HUES6 (cell line): Measurements from ENCODE around the gene SUMO3.

Experiments used
- H3K27ac ChIP-seq: 2 replicates; pipeline ENCODE4 v1.7.0; 2013; ENCODE audit warnings: low read depth, mild to moderate bottlenecking, low read length, inconsistent platforms
- H3K27me3 ChIP-seq: 2 replicates; pipeline ENCODE4 v1.6.1; 2013; ENCODE audit warnings: low read length; ENCODE audit not compliant: control insufficient read depth, insufficient read depth
- H3K36me3 ChIP-seq: 2 replicates; pipeline ENCODE4 v1.6.1; 2013; ENCODE audit warnings: low read length; ENCODE audit not compliant: control insufficient read depth, insufficient read depth
- H3K4me1 ChIP-seq: 2 replicates; pipeline ENCODE4 v1.6.1; 2013; ENCODE audit warnings: low read length; ENCODE audit not compliant: control insufficient read depth, insufficient read depth
- H3K4me3 ChIP-seq: 2 replicates; pipeline ENCODE4 v1.5.1; 2013; ENCODE audit warnings: low read depth, low read length
- H3K9ac ChIP-seq: one replicate; pipeline ENCODE4 v1.6.1; 2013; ENCODE audit warnings: mild to moderate bottlenecking, low read length
- H3K9me3 ChIP-seq: 2 replicates; pipeline ENCODE4 v1.6.1; 2013; ENCODE audit warnings: low read depth, low read length; ENCODE audit not compliant: control insufficient read depth, insufficient read depth

The SUMO3 gene

DNA sequence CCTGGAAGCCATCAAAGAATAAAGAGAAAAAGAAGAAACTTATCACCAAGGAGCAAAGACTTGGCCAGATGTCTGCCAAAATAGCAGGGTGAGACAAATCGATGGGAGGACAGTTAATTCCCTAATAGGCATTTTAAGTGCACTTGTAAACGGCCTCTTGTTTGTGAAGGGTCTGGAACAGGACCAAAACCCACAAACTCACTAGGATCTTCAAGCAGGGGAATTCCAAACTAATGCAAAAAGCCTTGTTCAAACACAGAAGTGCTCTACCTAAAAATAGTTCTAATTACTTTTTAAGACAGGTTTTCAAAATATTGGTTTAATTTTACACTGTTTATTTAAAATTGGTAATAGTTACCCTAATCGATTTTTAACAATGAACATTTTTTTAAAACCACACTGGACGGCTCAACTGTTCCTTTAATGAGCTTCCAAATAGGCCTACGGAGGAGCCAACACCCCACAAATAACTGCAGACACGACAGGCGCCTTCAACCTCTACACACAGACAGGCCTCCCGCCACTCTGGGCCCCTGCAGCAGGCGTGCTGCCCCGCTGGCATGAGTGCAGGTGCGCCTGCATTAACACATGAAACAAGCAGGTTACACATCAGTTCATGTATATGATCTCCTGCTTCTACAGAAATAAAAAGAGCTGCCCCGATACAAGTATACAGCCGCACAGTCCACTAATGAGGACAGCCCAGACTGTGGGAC is 32.1 kb downstream of the SUMO3 start:
- Histone ChIP-seq H3K9me3 (peaks cover 6% of the 10 kb centered on the region; the same call in 1 of the 2 replicates), H3K27me3 (no peaks in the 10 kb centered on the region), H3K9ac (no peak overlapping the region), H3K4me3 (no peak overlapping the region), H3K36me3 (peaks cover 65% of the 10 kb centered on the region), H3K27ac (no peak overlapping the region), H3K4me1 (no peaks in the 10 kb centered on the region; the same call in 1 of the 2 replicates)

DNA sequence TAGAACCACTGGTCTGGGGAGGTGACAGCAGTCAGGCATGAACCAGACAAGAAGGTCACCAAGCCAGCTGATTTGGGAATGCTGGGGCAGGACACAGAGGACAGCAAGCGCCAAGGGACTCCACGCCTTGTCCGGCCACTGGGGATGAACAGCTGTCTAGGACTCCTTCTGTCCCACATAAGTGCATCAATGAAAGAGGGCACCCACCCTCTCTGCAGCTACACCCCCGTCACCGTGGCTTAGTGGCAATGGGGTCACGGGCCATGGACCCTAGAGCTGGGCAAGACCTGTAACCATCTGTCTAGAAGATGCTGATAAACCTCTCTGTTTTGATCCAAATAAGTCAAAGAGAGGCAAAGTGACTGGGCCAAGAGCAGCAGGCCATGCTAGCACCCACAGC is 33.1 kb downstream of the SUMO3 start:
- Histone ChIP-seq H3K4me3 (no peak overlapping the region), H3K9ac (no peak overlapping the region), H3K9me3 (peaks cover 6% of the 10 kb centered on the region; the same call in 1 of the 2 replicates), H3K27ac (no peak overlapping the region), H3K27me3 (no peaks in the 10 kb centered on the region), H3K4me1 (no peaks in the 10 kb centered on the region; the same call in 1 of the 2 replicates), H3K36me3 (peaks cover 63% of the 10 kb centered on the region)

- H3K9me3 ChIP-seq: peaks cover 6% of the 10 kb centered on the region; the same call in 1 of the 2 replicates
- H3K4me1 ChIP-seq: no peaks in the 10 kb centered on the region; the same call in 1 of the 2 replicates
- H3K27ac ChIP-seq: no peak overlapping the region
- no peak overlapping the region for H3K4me3 ChIP-seq
- no peak overlapping the region for H3K9ac ChIP-seq
- H3K36me3 ChIP-seq: peaks cover 71% of the 10 kb centered on the region
- no peaks in the 10 kb centered on the region for H3K27me3 ChIP-seq
Observed at GRCh38 chr21:44783020-44783696, 34.7 kb downstream of the SUMO3 start.

GRCh38 chr21:44780767-44781459 is 36.9 kb downstream of the SUMO3 start:
- Histone ChIP-seq H3K36me3 (peaks cover 71% of the 10 kb centered on the region), H3K4me1 (no peaks in the 10 kb centered on the region; the same call in 1 of the 2 replicates), H3K27me3 (no peaks in the 10 kb centered on the region), H3K9me3 (peaks cover 6% of the 10 kb centered on the region; the same call in 1 of the 2 replicates), H3K4me3 (no peak overlapping the region), H3K27ac (no peak overlapping the region), H3K9ac (no peak overlapping the region)

- Histone ChIP-seq H3K27me3 (no peaks in the 10 kb centered on the region), H3K36me3 (peaks cover 74% of the 10 kb centered on the region), H3K9ac (no peak overlapping the region), H3K4me1 (no peaks in the 10 kb centered on the region; the same call in 1 of the 2 replicates), H3K4me3 (no peak overlapping the region), H3K9me3 (peaks cover 6% of the 10 kb centered on the region; the same call in 1 of the 2 replicates), H3K27ac (no peak overlapping the region)
Observed at GRCh38 chr21:44780137-44780502, 37.7 kb downstream of the SUMO3 start.

DNA sequence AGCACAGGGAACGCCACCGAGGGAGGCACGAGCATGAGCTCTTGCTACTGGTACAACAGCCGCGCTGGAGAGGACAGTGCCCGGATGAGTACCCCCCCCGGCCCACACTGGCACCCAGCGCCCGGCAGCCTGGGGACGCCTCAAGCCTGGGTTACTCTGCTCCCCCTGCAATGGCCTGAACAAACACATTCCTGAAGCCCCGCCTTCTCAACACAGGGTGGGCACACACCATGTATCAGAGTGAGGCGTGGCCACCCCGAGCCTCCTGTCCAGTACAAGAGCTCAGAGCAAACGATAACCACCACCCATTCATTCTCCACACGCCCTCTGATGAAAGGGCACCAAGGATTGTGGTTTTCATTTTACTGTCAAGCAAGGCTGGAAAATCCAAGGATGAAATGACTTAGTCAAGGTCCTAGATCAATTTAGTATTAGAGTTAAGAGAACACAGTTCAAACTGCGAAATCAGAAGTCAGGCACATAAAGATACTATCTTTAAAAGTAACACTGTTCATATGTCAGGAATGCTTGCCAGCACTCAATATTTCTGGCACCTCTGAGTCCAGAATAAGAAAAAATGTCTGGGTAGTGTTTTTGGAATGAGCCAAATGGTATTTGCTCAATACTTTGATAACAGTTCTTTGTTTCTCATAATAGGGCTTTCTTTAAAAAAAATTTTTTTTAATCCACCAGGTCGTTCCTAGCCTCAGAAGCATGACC is 38.3 kb downstream of the SUMO3 start:
- peaks cover 74% of the 10 kb centered on the region for H3K36me3 ChIP-seq
- H3K4me3 ChIP-seq: no peak overlapping the region
- no peaks in the 10 kb centered on the region; the same call in 1 of the 2 replicates for H3K4me1 ChIP-seq
- no peak overlapping the region for H3K9ac ChIP-seq
- H3K27ac ChIP-seq: no peak overlapping the region
- no peaks in the 10 kb centered on the region for H3K27me3 ChIP-seq
- H3K9me3 ChIP-seq: peaks cover 6% of the 10 kb centered on the region; the same call in 1 of the 2 replicates

DNA sequence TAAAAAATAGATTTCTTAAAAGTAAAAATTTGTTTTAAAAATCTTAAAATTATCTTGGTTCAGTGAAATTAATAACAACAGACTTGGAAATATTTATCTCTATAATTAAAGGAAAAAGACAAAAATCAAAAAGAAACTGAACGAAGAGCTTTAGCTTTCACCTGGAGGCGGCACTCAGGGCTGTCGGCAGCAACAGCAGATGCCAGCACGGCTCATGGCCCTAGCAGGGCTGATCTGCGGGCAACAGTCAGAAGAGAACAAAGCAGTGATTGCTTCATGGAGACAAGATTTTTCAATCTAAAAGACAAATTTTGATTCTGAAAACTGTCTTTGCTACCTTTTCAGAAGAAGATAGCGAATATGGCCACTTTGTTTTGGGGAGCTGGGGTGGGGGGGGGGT is 38.9 kb downstream of the SUMO3 start:
- Histone ChIP-seq H3K27ac (no peak overlapping the region), H3K4me3 (no peak overlapping the region), H3K27me3 (no peaks in the 10 kb centered on the region), H3K9ac (no peak overlapping the region), H3K9me3 (peaks cover 6% of the 10 kb centered on the region; the same call in 1 of the 2 replicates), H3K36me3 (peaks cover 74% of the 10 kb centered on the region), H3K4me1 (no peaks in the 10 kb centered on the region; the same call in 1 of the 2 replicates)

DNA sequence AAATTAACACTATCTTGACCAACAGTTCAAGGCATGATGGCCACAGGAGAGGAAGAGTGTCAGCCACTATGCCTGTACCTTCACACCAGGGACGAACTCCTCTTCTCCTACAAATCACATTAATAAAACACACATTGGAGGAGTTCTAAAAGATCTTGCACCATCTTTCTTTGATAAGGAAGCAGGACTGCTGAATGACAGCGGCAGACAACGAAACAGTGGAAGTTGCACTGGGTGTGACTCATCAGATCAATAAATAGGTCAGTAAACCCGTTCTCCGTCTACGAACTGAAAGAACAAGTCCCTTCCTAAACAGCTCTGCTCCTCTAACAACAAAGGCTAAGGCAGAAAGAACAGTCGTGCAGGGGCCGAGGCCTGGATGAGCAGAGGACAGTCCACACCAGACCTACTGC is 39.4 kb downstream of the SUMO3 start:
- no peak overlapping the region for H3K4me3 ChIP-seq
- H3K4me1 ChIP-seq: peaks cover under 1% of the 10 kb centered on the region; the same call in 1 of the 2 replicates
- no peak overlapping the region for H3K27ac ChIP-seq
- peaks cover 5% of the 10 kb centered on the region; the same call in 1 of the 2 replicates for H3K9me3 ChIP-seq
- no peaks in the 10 kb centered on the region for H3K27me3 ChIP-seq
- no peak overlapping the region for H3K9ac ChIP-seq
- H3K36me3 ChIP-seq: peaks cover 74% of the 10 kb centered on the region

DNA sequence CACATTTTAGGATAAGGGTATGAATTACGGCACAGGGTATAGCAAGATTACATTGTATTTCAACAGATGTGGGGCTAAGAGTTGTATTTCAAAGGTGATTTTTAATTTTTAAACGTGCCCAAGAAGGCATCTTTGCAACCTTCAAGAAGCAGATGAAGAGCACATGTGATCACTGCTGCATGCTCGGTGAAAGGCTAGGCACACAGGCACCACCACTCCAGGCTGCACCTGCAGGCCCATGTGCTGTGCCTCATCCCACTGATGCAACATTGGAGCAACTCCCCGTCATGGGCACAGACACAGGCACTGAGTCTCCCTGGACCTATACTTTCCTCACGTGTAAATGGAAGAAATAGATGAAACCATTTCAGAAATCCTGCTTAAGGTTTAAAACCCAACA is 39.8 kb downstream of the SUMO3 start:
- Histone ChIP-seq H3K36me3 (peaks cover 74% of the 10 kb centered on the region), H3K4me3 (no peak overlapping the region), H3K27me3 (no peaks in the 10 kb centered on the region), H3K9me3 (peaks cover 1% of the 10 kb centered on the region; the same call in 1 of the 2 replicates), H3K27ac (no peak overlapping the region), H3K4me1 (peaks cover 5% of the 10 kb centered on the region; the same call in 1 of the 2 replicates), H3K9ac (no peak overlapping the region)

DNA sequence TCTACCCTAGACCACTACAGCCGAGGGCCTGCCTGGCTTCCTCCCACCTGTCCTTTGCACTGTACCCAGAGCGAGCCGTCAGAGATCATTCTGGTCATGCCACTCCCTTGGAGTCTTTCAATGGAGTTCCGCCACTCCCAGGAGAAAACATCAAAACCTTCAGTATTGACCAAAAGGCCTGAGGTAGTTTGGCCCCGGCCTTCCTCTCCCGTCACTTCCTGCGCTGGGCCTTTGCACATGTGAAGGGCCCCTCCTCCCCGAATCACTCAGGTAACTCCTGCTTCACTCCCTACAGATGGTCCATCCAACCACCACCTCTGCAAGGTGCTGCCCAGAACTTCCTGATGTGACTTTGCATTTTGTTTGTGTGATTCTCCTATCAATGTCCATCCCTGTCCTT is 42.9 kb downstream of the SUMO3 start:
- peaks cover 5% of the 10 kb centered on the region; the same call in 1 of the 2 replicates for H3K4me1 ChIP-seq
- H3K9me3 ChIP-seq: no peaks in the 10 kb centered on the region
- H3K4me3 ChIP-seq: no peak overlapping the region
- H3K27me3 ChIP-seq: no peaks in the 10 kb centered on the region
- no peak overlapping the region for H3K27ac ChIP-seq
- peaks cover 84% of the 10 kb centered on the region for H3K36me3 ChIP-seq
- no peak overlapping the region for H3K9ac ChIP-seq
